GM12873 (cell line): ENCODE measurements around the gene SHCBP1L.

ENCODE experiments used
- CTCF ChIP-seq: IDR thresholded peaks from 2 replicates; pipeline ENCODE4 v1.5.1; 2012; ENCODE audit warnings: low read depth, mild to moderate bottlenecking, moderate library complexity, low read length, control low read depth; ENCODE audit not compliant: insufficient read depth; ENCODE audit errors: missing control alignments

SHCBP1L gene

DNA sequence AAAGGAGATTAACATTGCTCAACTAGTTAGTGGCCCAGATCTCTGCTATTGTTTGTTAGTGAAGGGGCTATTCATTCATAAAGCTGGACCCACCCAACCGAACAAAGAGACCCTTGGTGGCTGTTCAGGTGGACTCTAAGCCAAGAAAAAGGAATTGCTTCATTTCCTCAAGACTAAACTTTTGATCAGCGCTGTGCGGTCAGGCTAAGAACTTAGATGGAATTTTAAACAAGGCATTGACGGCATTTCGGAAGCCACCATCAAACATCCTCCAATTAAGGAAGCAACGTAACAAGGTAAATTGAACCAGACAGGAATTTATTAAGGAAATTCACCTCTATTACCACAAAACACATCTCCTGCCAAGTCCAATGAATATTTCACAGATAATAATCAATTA, 19.9 kb upstream of the SHCBP1L start:
- no peak for TF ChIP-seq CTCF

- TF ChIP-seq CTCF = no peak
These were observed 19.3 kb upstream of the SHCBP1L start for GRCh38 chr1:182972231-182972630.

DNA sequence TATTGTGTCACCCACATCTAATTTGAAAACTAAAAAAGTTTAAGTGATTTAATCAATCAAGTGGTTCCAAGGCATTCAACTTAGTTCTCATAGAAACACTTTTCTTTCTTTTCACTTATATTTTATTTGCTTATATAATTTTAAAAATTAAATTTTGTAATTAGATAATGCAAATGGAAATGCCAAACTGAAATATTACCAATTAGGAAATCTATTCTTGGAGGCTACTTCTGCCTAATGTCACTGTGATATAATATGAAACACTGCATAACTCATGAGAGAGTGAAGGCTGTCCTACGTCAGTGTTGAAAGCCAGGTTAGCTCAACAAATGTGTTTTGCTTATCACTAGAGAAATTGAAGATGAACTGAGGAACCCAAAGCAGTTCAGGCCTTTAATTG, 18.3 kb upstream of the SHCBP1L start:
- no peak for TF ChIP-seq CTCF

- no peak for TF ChIP-seq CTCF
These were observed 16.1 kb upstream of the SHCBP1L start for GRCh38 chr1:182968836-182969734.

- TF ChIP-seq CTCF = no peak
These were observed 15.3 kb upstream of the SHCBP1L start for GRCh38 chr1:182968151-182968741.

GRCh38 chr1:182965861-182966260, 12.9 kb upstream of the SHCBP1L start:
- TF ChIP-seq CTCF = no peak

DNA sequence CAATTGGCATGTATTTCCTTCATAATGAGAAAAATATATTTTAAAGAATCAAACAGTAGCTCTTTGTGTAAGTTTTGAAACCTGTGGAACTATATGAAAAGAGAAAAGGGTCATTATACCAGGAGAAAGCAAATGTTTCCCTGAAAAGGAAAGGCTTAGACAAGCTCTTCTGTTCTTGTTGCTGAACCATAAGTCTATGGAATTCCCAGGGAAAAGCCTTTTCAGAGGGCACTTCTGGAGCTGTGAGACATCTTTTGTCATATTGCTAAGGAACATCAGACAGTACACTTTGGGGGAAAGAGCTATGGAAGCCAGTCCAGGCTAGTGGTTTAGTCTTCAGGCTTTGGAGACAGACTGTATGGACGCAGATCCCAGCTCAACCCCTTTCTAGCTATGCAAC, 12.1 kb upstream of the SHCBP1L start:
- no peak for TF ChIP-seq CTCF
